ENCODE results near the gene TMIGD1. TPM values are rescaled to one million over a fixed set of nuclear protein-coding genes. Genes with fewer than 3 reads are reported as not detected.

The TMIGD1 gene
- polyA plus RNA-seq, 1 experiment = not detected

DNA sequence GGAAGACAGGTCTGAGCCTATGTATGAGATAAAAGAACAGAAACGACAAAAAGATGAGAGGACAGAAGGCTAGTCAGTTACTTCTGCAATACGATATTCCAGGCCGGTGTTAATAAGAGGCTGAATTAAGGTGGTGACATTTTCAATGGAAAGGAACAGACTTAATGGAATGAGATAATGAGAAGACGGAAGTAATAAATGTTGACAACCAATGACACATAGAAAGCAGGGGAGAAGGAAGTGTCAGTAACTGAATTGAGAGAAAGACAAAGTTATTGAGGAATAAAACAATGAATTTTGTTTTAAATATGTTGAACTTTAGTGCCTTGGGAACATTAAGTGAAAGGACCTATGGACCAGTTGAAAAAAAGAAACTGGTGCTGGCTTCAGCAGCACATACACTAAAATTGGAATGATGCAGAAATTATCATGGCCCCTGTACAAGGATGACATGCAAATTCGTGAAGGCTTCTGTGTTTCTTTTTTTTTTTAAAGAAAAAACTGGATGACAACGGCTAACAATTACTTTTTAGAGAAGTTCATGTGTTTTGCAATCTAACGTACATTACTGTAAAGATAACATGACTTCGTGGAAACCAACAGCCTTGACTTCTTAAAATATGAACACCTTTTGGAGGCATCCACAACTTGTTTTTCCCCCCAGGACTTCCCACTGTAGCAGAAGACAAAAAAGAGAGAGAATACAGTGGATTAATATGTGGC lies 26.4 kb upstream of the TMIGD1 start:
- no peak overlapping the region for H3K4me3 ChIP-seq (ENCODE audit: low read depth, low read length)
- H3K27me3 ChIP-seq (ENCODE audit: control insufficient read depth, insufficient read depth, low read length) = no peaks in the 10 kb centered on the region
- POLR2A ChIA-PET = no interaction called here
- peaks cover 7% of the 10 kb centered on the region for H3K9me3 ChIP-seq (ENCODE audit: control insufficient read depth, insufficient read depth, low read length)
- no peak overlapping the region for H3K27ac ChIP-seq (ENCODE audit: low read depth, low read length)
- no peak for DNase-seq (ENCODE audit: low read depth, low spot score)
- TF ChIP-seq, protein P1, sequence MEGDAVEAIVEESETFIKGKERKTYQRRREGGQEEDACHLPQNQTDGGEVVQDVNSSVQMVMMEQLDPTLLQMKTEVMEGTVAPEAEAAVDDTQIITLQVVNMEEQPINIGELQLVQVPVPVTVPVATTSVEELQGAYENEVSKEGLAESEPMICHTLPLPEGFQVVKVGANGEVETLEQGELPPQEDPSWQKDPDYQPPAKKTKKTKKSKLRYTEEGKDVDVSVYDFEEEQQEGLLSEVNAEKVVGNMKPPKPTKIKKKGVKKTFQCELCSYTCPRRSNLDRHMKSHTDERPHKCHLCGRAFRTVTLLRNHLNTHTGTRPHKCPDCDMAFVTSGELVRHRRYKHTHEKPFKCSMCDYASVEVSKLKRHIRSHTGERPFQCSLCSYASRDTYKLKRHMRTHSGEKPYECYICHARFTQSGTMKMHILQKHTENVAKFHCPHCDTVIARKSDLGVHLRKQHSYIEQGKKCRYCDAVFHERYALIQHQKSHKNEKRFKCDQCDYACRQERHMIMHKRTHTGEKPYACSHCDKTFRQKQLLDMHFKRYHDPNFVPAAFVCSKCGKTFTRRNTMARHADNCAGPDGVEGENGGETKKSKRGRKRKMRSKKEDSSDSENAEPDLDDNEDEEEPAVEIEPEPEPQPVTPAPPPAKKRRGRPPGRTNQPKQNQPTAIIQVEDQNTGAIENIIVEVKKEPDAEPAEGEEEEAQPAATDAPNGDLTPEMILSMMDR (IDR thresholded peaks at IDR 0.05; ENCODE audit: low read depth, low read length) = no peak
- CTCF ChIA-PET = no interaction called here

- Histone ChIP-seq H3K9me3 (ENCODE audit: control insufficient read depth, insufficient read depth, low read length) (peaks cover 7% of the 10 kb centered on the region), H3K27ac (ENCODE audit: low read depth, low read length) (no peak overlapping the region), H3K4me3 (ENCODE audit: low read depth, low read length) (no peak overlapping the region), H3K27me3 (ENCODE audit: control insufficient read depth, insufficient read depth, low read length) (no peaks in the 10 kb centered on the region)
- ChIA-PET POLR2A (no interaction called here), CTCF (interaction anchor here (1.3 kb wide), 1 partner anchor 15 kb away, joined by 3 read pairs; no protein-coding TSS in a partner anchor)
- DNase-seq (ENCODE audit: low read depth, low spot score) = no peak
- TF ChIP-seq, protein P1 (IDR thresholded peaks at IDR 0.05; ENCODE audit: low read depth, low read length) = no peak
Measured at GRCh38 chr17:30358055-30358760, 24.4 kb upstream of the TMIGD1 start.

- DNase-seq (ENCODE audit: low read depth, low spot score) = no peak
- Histone ChIP-seq H3K9me3 (ENCODE audit: control insufficient read depth, insufficient read depth, low read length) (peaks cover 7% of the 10 kb centered on the region), H3K27me3 (ENCODE audit: control insufficient read depth, insufficient read depth, low read length) (no peaks in the 10 kb centered on the region), H3K27ac (ENCODE audit: low read depth, low read length) (no peak overlapping the region), H3K4me3 (ENCODE audit: low read depth, low read length) (no peak overlapping the region)
- ChIA-PET CTCF (interaction anchor here (1.3 kb wide), 1 partner anchor 15 kb away, joined by 3 read pairs; no protein-coding TSS in a partner anchor), POLR2A (no interaction called here)
- TF ChIP-seq, protein P1 (IDR thresholded peaks at IDR 0.05; ENCODE audit: low read depth, low read length) = no peak
Measured at GRCh38 chr17:30357476-30357875, 23.6 kb upstream of the TMIGD1 start.

GRCh38 chr17:30354701-30355100 lies 20.8 kb upstream of the TMIGD1 start:
- TF ChIP-seq, protein P1 (IDR thresholded peaks at IDR 0.05; ENCODE audit: low read depth, low read length) = no peak
- ChIA-PET CTCF (no interaction called here), POLR2A (interaction anchor here (1.2 kb wide), 1 partner anchor 9 kb away, joined by 3 read pairs; no protein-coding TSS in a partner anchor)

More at GRCh38 chr17:30354701-30355100, 20.8 kb upstream of the TMIGD1 start:
- Histone ChIP-seq H3K27me3 (ENCODE audit: control insufficient read depth, insufficient read depth, low read length) (no peaks in the 10 kb centered on the region), H3K27ac (ENCODE audit: low read depth, low read length) (no peak overlapping the region), H3K4me3 (ENCODE audit: low read depth, low read length) (no peak overlapping the region), H3K9me3 (ENCODE audit: control insufficient read depth, insufficient read depth, low read length) (no peaks in the 10 kb centered on the region)
- DNase-seq (ENCODE audit: low read depth, low spot score) = no peak

Measured in AG04450 (cell line).